Heart left ventricle (tissue), 16 donors: Measurements from ENCODE around the gene ADAM23. TPM values are rescaled to one million over a fixed set of nuclear protein-coding genes. Genes with fewer than 3 reads are reported as not detected.

ENCODE experiments used
- ATAC-seq, 4 donors: fragments of 200-7000 bp; cut with Tn5 transposase; one replicate each; pipeline ENCODE4 v1.9.1; 2020 to 2022; ENCODE audit warnings: moderate library complexity in 4 of 4, mild to moderate bottlenecking in 3 of 4, moderate number of reproducible peaks in 1 of 4
- DNase-seq, 5 donors: peaks; one replicate each; pipeline ENCODE4 v3.0.0-alpha.2; 2020
- H3K27ac ChIP-seq, 12 donors: fragments of 200-600 bp; sonication (generic) in 4 of 12; one replicate each; pipeline versions ENCODE4 v1.5.0 to v1.8.0; 2016 to 2022; ENCODE audit warnings: mild to moderate bottlenecking in 2 of 12
- H3K27me3 ChIP-seq, 9 donors: fragments of 200-600 bp; sonication (generic) in 2 of 9; one replicate each; pipeline versions ENCODE4 v1.5.1 to v1.8.0; 2016 to 2022; ENCODE audit warnings: mild to moderate bottlenecking in 3 of 9
- H3K36me3 ChIP-seq, 9 donors: fragments of 200-600 bp; sonication (generic) in 2 of 9; one replicate each; pipeline versions ENCODE4 v1.5.0 to v1.8.0; 2018 to 2022; ENCODE audit warnings: mild to moderate bottlenecking in 2 of 9
- H3K4me1 ChIP-seq, 12 donors: fragments of 200-600 bp; sonication (generic) in 4 of 12; one replicate each; pipeline versions ENCODE4 v1.5.0 to v1.8.0; 2016 to 2022; ENCODE audit warnings: mild to moderate bottlenecking in 3 of 12
- H3K4me3 ChIP-seq, 12 donors: fragments of 200-600 bp; sonication (generic) in 4 of 12; one replicate each; pipeline versions ENCODE4 v1.5.0 to v1.8.0; 2017 to 2022; ENCODE audit warnings: mild to moderate bottlenecking in 9 of 12, moderate library complexity in 4 of 12
- H3K9me3 ChIP-seq, 12 donors: fragments of 200-600 bp; sonication (generic) in 4 of 12; one replicate each; pipeline versions ENCODE4 v1.5.0 to v1.8.0; 2016 to 2022; ENCODE audit warnings: mild to moderate bottlenecking in 1 of 12
- POLR2A ChIP-seq, 2 donors: fragments of 450-650 bp; IDR thresholded peaks; one replicate each; pipeline ENCODE4 v1.6.1; 2017; ENCODE audit warnings: antibody characterized with exemption in 2 of 2, mild to moderate bottlenecking in 2 of 2, moderate library complexity in 2 of 2
- WGBS, 4 donors: extraction: QIAGEN DNeasy Blood & Tissue Kit in 2 of 4; methylation state at CpG; one replicate each; pipeline versions ENCODE4 v1.1.5 to v1.1.7; 2013 to 2018; 5-methylcytosine and 5-hydroxymethylcytosine counted together
- intact Hi-C, 10 donors: fragments of 100-400 bp; cut with DNase I; formaldehyde crosslinking; loops; one replicate each; pipeline versions ENCODE4 v1.11.1 to v1.14.2; 2022
- polyA plus RNA-seq, 2 donors: library from polyadenylated mRNA; stranded (reverse); fragments of 200-250 nt; gene quantifications; one replicate each; pipeline ENCODE4 v1.2.3, GENCODE V29; 2013
- total RNA-seq, 9 donors: library from RNA; depleted of rRNA in 2 of 9; stranded (reverse); fragments of >200 nt in 2 of 9; fragmentation: NEBNext Ultra II Directional in 3 of 9; extraction: Animal tissue kit (Norgen Biotek cat#: 25700) in 3 of 9; gene quantifications; one replicate each; pipeline versions ENCODE4 v1.1.0 to v1.2.4, GENCODE V29; 2016 to 2023
- TF ChIP-seq, protein P1 (sequence below), 12 donors: fragments of 200-600 bp; sonication (generic) in 4 of 12; IDR thresholded peaks; one replicate each; pipeline versions ENCODE4 v1.5.0 to v1.8.0; 2018 to 2022; ENCODE audit warnings: antibody characterized with exemption in 12 of 12, mild to moderate bottlenecking in 5 of 12
- donor health status: ischemic (EF 13 %, LVEDD 7.1; RV severe dilation, severe dysfunction).
- donor health status: healthy with polysubstance abuse.
- donor health status: DM: no; HTN: yes; CAD: no.
- donor health status: DM: no; HTN: no; CAD: no.
- donor health status: ischemic (EF 25% LVEDD 6.9; RV normal size, moderate dysfunction).
- donor health status: ischemic (EF 25% LVEDD 5.7; RV mildly dilated, moderate dysfunction).
- donor health status: healthy.
- donor health status: DM: yes; HTN: yes; CAD: no.
- donor health status: ischemic (EF 35%, LVEDD 5.7; RV mildly dilated, moderate dysfunction).
- donor health status: nonischemic (EF 11% LVEDD 7.7; RV severe dilation, severe dysfunction).
- donor health status: DM: yes; HTN: yes; CAD: no.
- donor health status: PGD.
- donor health status: ischemic (EF 29% LVEDD 5.4; RV normal size, mild dysfunction).
- donor health status: nonischemic (EF 23%, LVEDD 6.1; RV moderate dilation, normal function).

Gene ADAM23
- total and polyA plus RNA-seq, 11 donors = 18.6 to 87.4 (median 57.9) TPM

GRCh38 chr2:206610451-206610850 lies 167.1 kb downstream of the ADAM23 start:
- Histone ChIP-seq H3K36me3 (peaks cover 0 to 12% (median 0%) of the 10 kb centered on the region in 9 donors), H3K9me3 (no peaks in the 10 kb centered on the region), H3K4me3 (no peak overlapping the region), H3K27ac (no peak overlapping the region), H3K27me3 (no peaks in the 10 kb centered on the region), H3K4me1 (peaks cover 0 to 8% (median 0%) of the 10 kb centered on the region in 12 donors)
- DNase-seq = no peak
- no peak for ATAC-seq
- 74 to 82% (median 79%) methylated on average over 1 of the region's 1 CpG for WGBS, 4 donors
- intact Hi-C loops = no loop called here
- TF ChIP-seq POLR2A (IDR thresholded peaks at IDR 0.05) = no peak
- TF ChIP-seq, protein P1, sequence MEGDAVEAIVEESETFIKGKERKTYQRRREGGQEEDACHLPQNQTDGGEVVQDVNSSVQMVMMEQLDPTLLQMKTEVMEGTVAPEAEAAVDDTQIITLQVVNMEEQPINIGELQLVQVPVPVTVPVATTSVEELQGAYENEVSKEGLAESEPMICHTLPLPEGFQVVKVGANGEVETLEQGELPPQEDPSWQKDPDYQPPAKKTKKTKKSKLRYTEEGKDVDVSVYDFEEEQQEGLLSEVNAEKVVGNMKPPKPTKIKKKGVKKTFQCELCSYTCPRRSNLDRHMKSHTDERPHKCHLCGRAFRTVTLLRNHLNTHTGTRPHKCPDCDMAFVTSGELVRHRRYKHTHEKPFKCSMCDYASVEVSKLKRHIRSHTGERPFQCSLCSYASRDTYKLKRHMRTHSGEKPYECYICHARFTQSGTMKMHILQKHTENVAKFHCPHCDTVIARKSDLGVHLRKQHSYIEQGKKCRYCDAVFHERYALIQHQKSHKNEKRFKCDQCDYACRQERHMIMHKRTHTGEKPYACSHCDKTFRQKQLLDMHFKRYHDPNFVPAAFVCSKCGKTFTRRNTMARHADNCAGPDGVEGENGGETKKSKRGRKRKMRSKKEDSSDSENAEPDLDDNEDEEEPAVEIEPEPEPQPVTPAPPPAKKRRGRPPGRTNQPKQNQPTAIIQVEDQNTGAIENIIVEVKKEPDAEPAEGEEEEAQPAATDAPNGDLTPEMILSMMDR (IDR thresholded peaks at IDR 0.05) = no peak

DNA sequence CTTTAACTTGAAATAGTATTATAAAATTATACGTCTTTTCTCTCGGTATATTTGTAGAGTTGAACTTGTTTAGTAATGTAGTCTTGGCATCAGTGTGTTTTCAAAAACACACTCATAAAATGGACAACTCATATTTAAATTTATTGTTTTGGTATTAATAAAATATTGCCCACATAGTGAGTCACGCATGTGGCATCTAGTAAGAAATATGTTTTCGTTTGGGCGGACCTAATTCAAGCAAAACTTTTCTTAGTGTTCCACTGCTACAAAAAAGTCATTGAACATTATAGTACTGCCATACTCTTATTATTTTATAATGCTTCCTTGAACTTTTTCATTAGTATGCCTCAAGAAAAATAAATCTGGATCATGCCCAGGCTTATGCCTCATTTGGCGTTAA lies 167.9 kb downstream of the ADAM23 start:
- TF ChIP-seq, protein P1 (IDR thresholded peaks at IDR 0.05) = no peak
- no peak for TF ChIP-seq POLR2A (IDR thresholded peaks at IDR 0.05)
- Histone ChIP-seq H3K4me3 (no peak overlapping the region), H3K36me3 (peaks cover 0 to 6% (median 0%) of the 10 kb centered on the region in 9 donors), H3K27ac (no peak overlapping the region), H3K27me3 (no peaks in the 10 kb centered on the region), H3K9me3 (no peaks in the 10 kb centered on the region), H3K4me1 (peaks cover 0 to 15% (median 0%) of the 10 kb centered on the region in 12 donors)
- ATAC-seq = no peak
- intact Hi-C loops = no loop called here
- no peak for DNase-seq
- WGBS, 4 donors = 92 to 96% (median 94%) methylated on average over 6 of the region's 6 CpGs

DNA sequence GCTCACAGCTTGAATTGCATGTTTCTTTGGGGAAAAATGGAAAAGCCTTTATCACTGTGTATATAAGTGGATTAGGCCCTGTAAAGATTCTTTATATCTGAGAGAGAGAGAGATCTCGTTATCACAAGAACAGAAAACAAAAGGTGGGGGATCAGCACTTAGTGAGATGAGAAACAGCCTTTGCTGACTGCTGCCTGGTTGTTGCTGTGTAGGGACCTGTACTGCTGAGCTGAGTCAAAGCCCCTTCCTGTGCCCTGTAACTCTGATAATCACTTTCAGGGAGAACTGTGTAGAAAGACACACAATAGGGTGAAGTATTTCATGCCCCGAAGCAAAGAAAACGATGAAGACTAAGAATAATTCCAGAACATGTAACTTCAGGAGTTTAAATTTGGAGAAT lies 168.4 kb downstream of the ADAM23 start:
- 34 to 57% (median 43%) methylated on average over 3 of the region's 3 CpGs for WGBS, 4 donors
- ATAC-seq (no peak), DNase-seq (no peak)
- Histone ChIP-seq H3K27me3 (no peaks in the 10 kb centered on the region), H3K4me3 (no peak overlapping the region), H3K36me3 (peaks cover 0 to 4% (median 0%) of the 10 kb centered on the region in 9 donors), H3K9me3 (no peaks in the 10 kb centered on the region), H3K27ac (no peak overlapping the region), H3K4me1 (peaks cover 0 to 15% (median 0%) of the 10 kb centered on the region in 12 donors)
- intact Hi-C loops = no loop called here
- TF ChIP-seq POLR2A (IDR thresholded peaks at IDR 0.05) = no peak
- TF ChIP-seq, protein P1 (IDR thresholded peaks at IDR 0.05) = no peak

- Histone ChIP-seq H3K4me3 (no peak overlapping the region), H3K27ac (peak overlapping the region in 3 of 12 donors; percentile 8 to 85 (median 8)), H3K27me3 (no peaks in the 10 kb centered on the region), H3K4me1 (peaks cover 0 to 15% (median 0%) of the 10 kb centered on the region in 12 donors), H3K9me3 (no peaks in the 10 kb centered on the region), H3K36me3 (peaks cover 0 to 4% (median 0%) of the 10 kb centered on the region in 9 donors)
- no peak for DNase-seq
- ATAC-seq = peak in 3 of 4 donors; percentile 55 to 63 (median 57)
- TF ChIP-seq, protein P1 (IDR thresholded peaks at IDR 0.05) = no peak
- TF ChIP-seq POLR2A (IDR thresholded peaks at IDR 0.05) = no peak
- WGBS, 4 donors = 66 to 74% (median 69%) methylated on average over 6 of the region's 6 CpGs
- intact Hi-C loops = no loop called here
Measured at GRCh38 chr2:206614811-206615210, 171.5 kb downstream of the ADAM23 start.
